BJ (cell line): ENCODE results near the gene CABP7. TPM values are rescaled to one million over a fixed set of nuclear protein-coding genes. Genes with fewer than 3 reads are reported as not detected.

Experiments
- CTCF ChIA-PET: fragments of 350-600 bp; formaldehyde crosslinking; extraction: SDS; loops from one replicate; lab custom pipeline; 2021; ENCODE audit warnings: antibody characterized with exemption, inconsistent platforms; lab: Yijun Ruan, JAX
- POLR2A ChIA-PET: fragments of 300-600 bp; sonication (Branson Sonifier 250); formaldehyde crosslinking; extraction: SDS; loops from one replicate; lab custom pipeline; 2021; ENCODE audit warnings: antibody characterized with exemption; lab: Charles Lee
- DNase-seq: peaks from one replicate; pipeline ENCODE4 v3.0.0-alpha.2; 2011; ENCODE audit warnings: low read depth
- H3K27me3 ChIP-seq: 2 replicates; pipeline ENCODE4 v1.6.0; 2011; ENCODE audit warnings: low read length; ENCODE audit not compliant: control insufficient read depth, insufficient read depth
- H3K36me3 ChIP-seq: 2 replicates; pipeline ENCODE4 v1.5.1; 2011; ENCODE audit warnings: low read length; ENCODE audit not compliant: control insufficient read depth, insufficient read depth
- H3K4me3 ChIP-seq: 2 replicates; pipeline ENCODE4 v1.5.1; 2011; ENCODE audit warnings: low read depth, mild to moderate bottlenecking, control low read depth, low read length
- CTCF ChIP-seq: IDR thresholded peaks from 2 replicates; pipeline ENCODE4 v1.5.1; 2011; ENCODE audit warnings: low read depth, mild to moderate bottlenecking, control low read depth, inconsistent platforms, low read length, moderate library complexity; ENCODE audit not compliant: insufficient read depth
- polyA plus RNA-seq: library from polyadenylated mRNA; depleted of rRNA; stranded (reverse); fragments of >200 nt; gene quantifications from 2 replicates; pipeline ENCODE4 v1.2.3, GENCODE V29; 2011

Gene CABP7
- polyA plus RNA-seq, 1 experiment = 0.02 TPM

- ChIA-PET POLR2A (no interaction called here), CTCF (interaction anchor here (0.9 to 1.5 kb wide), 2 partner anchors 32 to 68 kb away, joined by 3 read pairs; no protein-coding TSS in a partner anchor)
- DNase-seq = no peak
- Histone ChIP-seq H3K36me3 (no peaks in the 10 kb centered on the region), H3K4me3 (no peak overlapping the region), H3K27me3 (no peaks in the 10 kb centered on the region)
- TF ChIP-seq CTCF = no peak
These were observed 38.3 kb downstream of the CABP7 start for GRCh38 chr22:29758068-29758622.

DNA sequence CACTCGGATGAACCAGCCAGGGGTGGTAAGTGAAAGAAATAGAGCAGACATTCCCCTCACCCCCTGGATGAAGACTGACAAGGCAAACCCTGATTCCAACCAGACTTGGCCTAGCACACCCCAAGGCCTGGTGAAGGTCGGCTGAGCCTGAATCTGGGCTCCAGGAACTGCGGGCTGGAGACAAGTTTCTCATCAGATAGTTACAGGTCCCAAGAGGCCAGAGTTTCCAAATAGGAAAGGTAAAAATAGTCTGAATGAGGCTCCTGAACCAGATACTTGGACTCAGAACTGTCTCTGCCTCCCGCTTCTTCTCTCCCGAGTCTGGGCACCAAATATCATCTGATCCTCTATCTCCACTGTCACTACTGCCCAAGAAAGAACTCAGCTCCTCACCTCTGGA, 39.2 kb downstream of the CABP7 start:
- TF ChIP-seq CTCF = no peak
- no peak overlapping the region for H3K4me3 ChIP-seq
- POLR2A ChIA-PET = no interaction called here
- no peak for DNase-seq
- CTCF ChIA-PET = interaction anchor here (0.9 kb wide), 1 partner anchor 69 kb away, joined by 3 read pairs; no protein-coding TSS in a partner anchor
- H3K36me3 ChIP-seq = no peaks in the 10 kb centered on the region
- no peaks in the 10 kb centered on the region for H3K27me3 ChIP-seq

DNA sequence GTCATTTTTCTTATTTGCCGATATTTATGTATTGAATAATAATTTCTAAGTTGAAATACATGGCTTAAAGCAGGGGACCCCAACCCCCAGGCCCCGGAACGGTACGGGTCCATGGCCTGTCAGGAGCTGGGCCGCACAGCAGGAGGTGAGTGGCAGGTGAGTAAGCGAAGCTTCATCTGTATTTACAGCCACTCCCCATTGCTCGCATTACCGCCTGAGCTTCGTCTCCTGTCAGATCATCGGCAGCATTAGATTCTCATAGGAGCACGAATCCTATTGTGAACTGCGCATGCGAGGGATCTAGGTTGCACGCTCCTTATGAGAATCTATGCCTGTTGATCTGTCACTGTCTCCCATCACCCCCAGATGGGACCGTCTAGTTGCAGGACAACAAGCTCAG, 42.5 kb downstream of the CABP7 start:
- ChIA-PET POLR2A (no interaction called here), CTCF (interaction anchor here (0.7 kb wide), 1 partner anchor 722 kb away, joined by 3 read pairs; no protein-coding TSS in a partner anchor)
- DNase-seq = no peak
- TF ChIP-seq CTCF = no peak
- H3K4me3 ChIP-seq = no peak overlapping the region
- no peaks in the 10 kb centered on the region for H3K27me3 ChIP-seq
- no peaks in the 10 kb centered on the region for H3K36me3 ChIP-seq

DNA sequence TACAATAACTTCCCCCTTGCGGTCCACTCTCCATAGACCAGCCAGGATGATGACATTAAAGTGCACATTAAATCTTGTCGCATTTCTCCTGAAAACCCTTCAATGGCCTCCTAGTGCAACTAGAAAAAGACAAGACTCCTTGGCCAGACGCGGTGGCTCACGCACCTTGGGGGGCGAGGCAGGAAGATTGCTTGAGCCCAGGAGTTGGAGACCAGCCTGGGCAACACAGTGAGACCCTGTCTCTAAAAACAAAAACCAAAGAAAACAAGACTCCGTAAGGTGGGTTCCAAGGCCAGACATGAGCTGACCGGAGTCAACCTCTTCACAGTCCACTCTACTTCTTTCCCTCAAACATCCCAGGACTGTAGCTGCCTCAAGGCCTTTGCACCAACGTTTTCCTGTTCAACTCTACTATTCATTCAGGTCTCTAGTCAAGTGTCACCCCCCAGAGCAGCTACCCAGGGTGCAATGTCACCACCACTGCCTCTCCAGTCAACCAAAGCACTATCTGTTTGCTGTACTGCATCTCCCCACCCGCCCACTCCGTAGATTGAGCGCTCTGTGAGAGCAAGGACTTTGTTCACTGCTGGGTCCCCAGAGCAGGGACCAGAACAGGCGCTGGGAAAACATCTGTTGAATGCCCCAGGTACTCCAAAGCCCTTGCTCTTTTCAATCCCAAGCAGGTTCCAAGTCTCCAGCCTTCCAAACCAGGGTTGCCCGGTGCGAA, 46.3 kb downstream of the CABP7 start:
- ChIA-PET CTCF (interaction anchor here (0.6 to 1.9 kb wide), 5 partner anchors 25 to 323 kb away, joined by 3 to 7 read pairs (median 3); no protein-coding TSS in a partner anchor), POLR2A (no interaction called here)
- Histone ChIP-seq H3K27me3 (no peaks in the 10 kb centered on the region), H3K4me3 (peak overlapping the region; percentile 85), H3K36me3 (peaks cover 4% of the 10 kb centered on the region)
- no peak for DNase-seq
- no peak for TF ChIP-seq CTCF

DNA sequence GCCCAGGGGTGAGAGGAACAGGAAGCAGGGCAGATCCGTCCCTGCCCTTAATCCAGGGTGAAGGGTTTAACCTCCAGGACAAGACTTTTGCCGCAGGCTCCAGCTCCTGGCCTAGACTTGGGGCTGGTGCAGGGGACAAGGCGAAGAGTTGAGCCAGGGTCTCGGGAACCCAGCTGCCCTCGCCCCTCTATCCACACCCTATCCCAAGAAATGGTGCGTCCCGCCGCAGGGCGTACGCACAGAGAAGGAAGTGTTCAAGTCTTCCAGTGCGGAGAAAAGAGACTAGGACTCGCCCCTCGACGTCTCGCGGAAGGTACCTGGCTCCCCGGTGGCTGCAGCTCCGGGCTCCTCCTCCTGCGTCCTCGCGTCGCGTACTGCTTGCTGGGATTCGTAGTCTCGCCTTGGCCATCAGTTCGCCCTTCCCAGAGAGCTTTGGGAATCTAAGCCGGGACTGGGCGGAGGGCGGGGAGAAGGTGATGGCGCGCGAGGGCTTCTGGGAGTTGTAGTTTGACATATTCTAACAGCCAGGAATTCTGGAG, 46.9 kb downstream of the CABP7 start, which contains the start of gene ZMAT5:
ZMAT5 (minus strand) TSS at position 376 of the 539 bp plus-strand sequence. CDS start 18,463 bp downstream, outside the sequence.
- ChIA-PET CTCF (interaction anchor here (0.6 to 1.9 kb wide), 5 partner anchors 26 to 322 kb away, joined by 3 to 7 read pairs (median 3); no protein-coding TSS in a partner anchor), POLR2A (interaction anchor here (0.6 kb wide), 1 partner anchor 331 kb away, joined by 3 read pairs; no protein-coding TSS in a partner anchor)
- Histone ChIP-seq H3K36me3 (peaks cover 4% of the 10 kb centered on the region), H3K27me3 (no peaks in the 10 kb centered on the region), H3K4me3 (peak within 1 kb of the TSS; percentile 85)
- DNase-seq = peak; percentile 73
- no peak for TF ChIP-seq CTCF
